ENCODE data around the gene DNMBP.

The DNMBP gene

GRCh38 chr10:99920901-99921300, 88.8 kb downstream of the DNMBP start:
- Histone ChIP-seq H3K9ac (no peak overlapping the region), H3K4me1 (ENCODE audit: low read depth, poor library complexity, severe bottlenecking) (no peaks in the 10 kb centered on the region), H3K27me3 (ENCODE audit: insufficient read depth, low read depth) (no peaks in the 10 kb centered on the region), H3K36me3 (ENCODE audit: insufficient read depth) (no peaks in the 10 kb centered on the region), H3K27ac (no peak overlapping the region), H4K20me1 (ENCODE audit: insufficient read depth) (no peaks in the 10 kb centered on the region), H3K4me2 (no peak overlapping the region), H3K4me3 (IDR thresholded peaks at IDR 0.05; ENCODE audit: insufficient read depth, low read depth, low read length) (no peak overlapping the region), H2AFZ (ENCODE audit: low read depth) (no peak overlapping the region), H3K79me2 (ENCODE audit: insufficient read depth, low read depth) (no peaks in the 10 kb centered on the region)
- no peak for TF ChIP-seq CTCF (conservative IDR thresholded peaks at IDR 0.05; ENCODE audit: low read depth, low read length)

DNA sequence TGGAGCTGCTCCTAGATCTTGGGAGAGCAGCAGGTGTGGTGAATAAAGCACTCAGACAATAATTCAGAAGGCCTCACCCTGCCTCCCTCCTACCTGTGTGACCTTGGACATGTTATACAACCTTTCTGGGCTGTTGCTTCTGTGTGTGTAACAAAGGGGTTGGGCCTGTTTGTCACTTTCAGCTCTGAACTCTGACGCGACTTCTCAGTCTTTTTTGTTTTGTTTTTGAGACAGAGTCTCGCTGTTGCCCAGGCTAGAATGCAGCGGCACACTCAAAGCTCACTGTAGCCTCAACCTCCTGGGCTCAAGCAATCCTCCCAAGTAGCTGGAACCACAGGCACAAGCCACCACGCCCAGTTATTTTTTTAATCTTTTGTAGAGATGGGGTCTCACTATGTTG, 89.3 kb downstream of the DNMBP start:
- no peak overlapping the region for H3K4me3 ChIP-seq (IDR thresholded peaks at IDR 0.05; ENCODE audit: insufficient read depth, low read depth, low read length)
- H2AFZ ChIP-seq (ENCODE audit: low read depth), result no peak overlapping the region
- H3K4me2 ChIP-seq, result no peak overlapping the region
- H3K36me3 ChIP-seq (ENCODE audit: insufficient read depth), result no peaks in the 10 kb centered on the region
- H3K79me2 ChIP-seq (ENCODE audit: insufficient read depth, low read depth), result no peaks in the 10 kb centered on the region
- H3K4me1 ChIP-seq (ENCODE audit: low read depth, poor library complexity, severe bottlenecking), result no peaks in the 10 kb centered on the region
- no peak overlapping the region for H3K9ac ChIP-seq
- TF ChIP-seq CTCF (conservative IDR thresholded peaks at IDR 0.05; ENCODE audit: low read depth, low read length), result no peak
- H4K20me1 ChIP-seq (ENCODE audit: insufficient read depth), result no peaks in the 10 kb centered on the region
- no peaks in the 10 kb centered on the region for H3K27me3 ChIP-seq (ENCODE audit: insufficient read depth, low read depth)
- H3K27ac ChIP-seq, result no peak overlapping the region

DNA sequence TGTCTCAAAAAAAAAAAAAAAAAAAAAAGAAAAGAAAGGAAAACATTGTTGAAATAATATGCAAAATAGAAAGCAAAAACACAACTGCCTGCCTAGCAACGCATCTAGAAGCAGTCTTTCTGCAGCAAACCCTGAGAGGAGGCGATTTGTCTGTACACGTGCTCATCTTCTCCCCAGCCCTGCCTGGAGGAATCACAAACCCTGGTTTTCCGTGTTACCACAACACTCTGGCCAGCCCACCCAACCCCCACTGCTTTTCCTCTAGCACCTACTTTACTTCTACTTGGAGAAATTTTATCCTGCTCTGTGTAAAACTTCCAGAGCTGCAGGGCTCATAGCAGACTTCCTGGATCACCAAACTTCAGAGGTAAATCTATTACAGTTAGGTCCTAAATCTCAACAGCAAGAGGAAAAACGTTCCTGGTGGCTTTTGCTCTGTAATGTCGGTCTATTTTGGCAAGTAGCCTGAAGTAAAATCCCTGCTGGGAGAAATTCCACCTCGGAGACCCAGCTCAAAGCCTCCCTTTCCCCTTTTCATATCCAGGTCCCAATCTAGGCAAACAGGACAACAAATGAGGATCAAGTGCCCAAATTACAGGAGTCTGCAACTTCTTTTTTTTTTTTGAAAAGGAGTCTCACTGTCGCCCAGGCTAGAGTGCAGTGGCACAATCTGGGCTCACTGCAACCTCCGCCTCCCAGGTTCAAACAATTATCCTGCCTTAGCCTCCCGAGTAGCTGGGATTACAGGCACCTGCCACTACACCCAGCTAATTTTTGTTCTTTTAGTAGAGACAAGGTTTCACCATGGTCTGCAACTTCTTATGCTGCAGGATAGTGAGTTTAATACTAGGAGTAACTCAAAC, 91.6 kb downstream of the DNMBP start:
- TF ChIP-seq CTCF (conservative IDR thresholded peaks at IDR 0.05; ENCODE audit: low read depth, low read length), result no peak
- Histone ChIP-seq H3K36me3 (ENCODE audit: insufficient read depth) (no peaks in the 10 kb centered on the region), H4K20me1 (ENCODE audit: insufficient read depth) (no peaks in the 10 kb centered on the region), H3K9ac (no peak overlapping the region), H3K4me3 (IDR thresholded peaks at IDR 0.05; ENCODE audit: insufficient read depth, low read depth, low read length) (no peak overlapping the region), H3K27ac (no peak overlapping the region), H2AFZ (ENCODE audit: low read depth) (no peak overlapping the region), H3K79me2 (ENCODE audit: insufficient read depth, low read depth) (no peaks in the 10 kb centered on the region), H3K27me3 (ENCODE audit: insufficient read depth, low read depth) (no peaks in the 10 kb centered on the region), H3K4me1 (ENCODE audit: low read depth, poor library complexity, severe bottlenecking) (no peaks in the 10 kb centered on the region), H3K4me2 (no peak overlapping the region)

DNA sequence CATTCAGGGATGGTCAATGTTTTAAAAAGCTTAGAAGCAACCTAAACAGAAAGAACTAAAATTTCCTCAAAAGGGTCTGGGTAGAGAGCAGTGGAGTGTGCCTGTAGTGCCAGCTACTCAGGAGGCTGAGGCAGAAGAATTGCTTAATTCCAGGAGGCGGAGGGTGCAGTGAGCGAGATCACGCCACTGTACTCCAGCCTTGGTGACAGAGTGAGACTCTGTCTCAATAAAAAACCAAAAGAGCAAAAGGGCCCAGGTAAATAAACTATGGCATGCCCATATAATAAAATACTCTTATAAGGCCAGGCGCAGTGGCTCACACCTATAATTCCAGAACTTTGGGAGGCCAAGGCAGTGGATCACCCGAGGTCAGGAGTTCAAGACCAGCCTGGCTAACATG, 93.0 kb downstream of the DNMBP start:
- no peak overlapping the region for H3K27ac ChIP-seq
- no peak overlapping the region for H3K4me2 ChIP-seq
- no peak overlapping the region for H3K9ac ChIP-seq
- H3K79me2 ChIP-seq (ENCODE audit: insufficient read depth, low read depth), result no peaks in the 10 kb centered on the region
- TF ChIP-seq CTCF (conservative IDR thresholded peaks at IDR 0.05; ENCODE audit: low read depth, low read length), result no peak
- H2AFZ ChIP-seq (ENCODE audit: low read depth), result no peak overlapping the region
- no peak overlapping the region for H3K4me3 ChIP-seq (IDR thresholded peaks at IDR 0.05; ENCODE audit: insufficient read depth, low read depth, low read length)
- H3K36me3 ChIP-seq (ENCODE audit: insufficient read depth), result no peaks in the 10 kb centered on the region
- no peaks in the 10 kb centered on the region for H3K4me1 ChIP-seq (ENCODE audit: low read depth, poor library complexity, severe bottlenecking)
- no peaks in the 10 kb centered on the region for H4K20me1 ChIP-seq (ENCODE audit: insufficient read depth)
- H3K27me3 ChIP-seq (ENCODE audit: insufficient read depth, low read depth), result no peaks in the 10 kb centered on the region
